Activated CD4-positive, alpha-beta T cell treated with anti-CD3 and anti-CD28 coated beads for 48 hours (primary cell): ENCODE results near the gene DENND2D.

Experiments
- DNase-seq: peaks from one replicate; pipeline ENCODE4 v3.0.0-alpha.2; 2020

The DENND2D gene

GRCh38 chr1:111199881-111200801 is at the start of gene DENND2D:
Gene DENND2D, minus strand, starts transcription at chr1:111200646. Its CDS starts 187 bp downstream, at chr1:111200459.
- peak; percentile 80 for DNase-seq

- no peak for DNase-seq
Measured at GRCh38 chr1:111249960-111250359, 49.5 kb upstream of the DENND2D start.

GRCh38 chr1:111247125-111247838 is 46.8 kb upstream of the DENND2D start:
- no peak for DNase-seq

GRCh38 chr1:111242805-111243523 is 42.5 kb upstream of the DENND2D start:
- DNase-seq: no peak

- DNase-seq: no peak
Measured at GRCh38 chr1:111241797-111242196, 41.4 kb upstream of the DENND2D start.

GRCh38 chr1:111238056-111238795 is 37.8 kb upstream of the DENND2D start:
- DNase-seq: no peak

- DNase-seq: no peak
Measured at GRCh38 chr1:111236806-111237205, 36.4 kb upstream of the DENND2D start.

GRCh38 chr1:111236379-111236778 is 35.9 kb upstream of the DENND2D start:
- DNase-seq: no peak

GRCh38 chr1:111234866-111235265 is 34.4 kb upstream of the DENND2D start:
- DNase-seq: no peak

GRCh38 chr1:111234258-111234657 is 33.8 kb upstream of the DENND2D start:
- DNase-seq: no peak

GRCh38 chr1:111232134-111232533 is 31.7 kb upstream of the DENND2D start:
- no peak for DNase-seq

- DNase-seq: no peak
Measured at GRCh38 chr1:111228748-111229126, 28.3 kb upstream of the DENND2D start.

- DNase-seq: no peak
Measured at GRCh38 chr1:111227851-111228747, 27.7 kb upstream of the DENND2D start.

GRCh38 chr1:111227434-111227833 is 27.0 kb upstream of the DENND2D start, which contains the start of gene CHI3L2:
Gene CHI3L2, plus strand, starts transcription at chr1:111227713. Its CDS starts 17 bp downstream, at chr1:111227730.
- no peak for DNase-seq

- no peak for DNase-seq
Measured at GRCh38 chr1:111225717-111226400, 25.4 kb upstream of the DENND2D start.

GRCh38 chr1:111225091-111225490 is 24.6 kb upstream of the DENND2D start:
- no peak for DNase-seq

GRCh38 chr1:111223126-111223685 is 22.8 kb upstream of the DENND2D start:
- DNase-seq: no peak

GRCh38 chr1:111222308-111223125 is 22.1 kb upstream of the DENND2D start:
- DNase-seq: peak; percentile 84

GRCh38 chr1:111221633-111222291 is 21.3 kb upstream of the DENND2D start:
- peak; percentile 73 for DNase-seq
